Medulla oblongata (tissue), 1 donor: ENCODE results near the gene PSG5.
"Not testable (repeated sequence)": the region's sequence is repeated elsewhere in the genome, so short reads cannot be mapped to it uniquely, and the experiment has no call there.

Experiments used
- DNase-seq: peaks from one replicate; pipeline ENCODE4 v3.0.0-alpha.2; 2015; ENCODE audit errors: extremely low spot score

Gene PSG5

GRCh38 chr19:43188092-43188491, 1.8 kb upstream of the PSG5 start:
- DNase-seq, result not testable (repeated sequence)

GRCh38 chr19:43181869-43182771, 4.2 kb downstream of the PSG5 start:
- DNase-seq, result not testable (repeated sequence)

- DNase-seq, result not testable (repeated sequence)
Measured at GRCh38 chr19:43179569-43180147, 6.7 kb downstream of the PSG5 start.

GRCh38 chr19:43178577-43178976, 7.8 kb downstream of the PSG5 start:
- not testable (repeated sequence) for DNase-seq

- DNase-seq, result not testable (repeated sequence)
Measured at GRCh38 chr19:43165906-43166305, 20.4 kb downstream of the PSG5 start.

- DNase-seq, result not testable (repeated sequence)
Measured at GRCh38 chr19:43163135-43163534, 23.2 kb downstream of the PSG5 start.

GRCh38 chr19:43162261-43162660, 24.1 kb downstream of the PSG5 start:
- not testable (repeated sequence) for DNase-seq

- no peak for DNase-seq
Measured at GRCh38 chr19:43152214-43152613, 34.1 kb downstream of the PSG5 start.

GRCh38 chr19:43149788-43150187, 36.5 kb downstream of the PSG5 start:
- not testable (repeated sequence) for DNase-seq

GRCh38 chr19:43148233-43148632, 38.1 kb downstream of the PSG5 start:
- DNase-seq, result no peak

GRCh38 chr19:43141763-43142162, 44.6 kb downstream of the PSG5 start:
- not testable (repeated sequence) for DNase-seq

- DNase-seq, result no peak
Measured at GRCh38 chr19:43132696-43133095, 53.6 kb downstream of the PSG5 start.

GRCh38 chr19:43131281-43131842, 55.0 kb downstream of the PSG5 start:
- DNase-seq, result not testable (repeated sequence)

- DNase-seq, result not testable (repeated sequence)
Measured at GRCh38 chr19:43129197-43129596, 57.1 kb downstream of the PSG5 start.

GRCh38 chr19:43127336-43127735, 59.0 kb downstream of the PSG5 start:
- DNase-seq, result not testable (repeated sequence)

GRCh38 chr19:43126720-43127119, 59.6 kb downstream of the PSG5 start:
- DNase-seq, result no peak

GRCh38 chr19:43124360-43124759, 62.0 kb downstream of the PSG5 start:
- DNase-seq, result no peak

- DNase-seq, result not testable (repeated sequence)
Measured at GRCh38 chr19:43120433-43121026, 65.8 kb downstream of the PSG5 start.

GRCh38 chr19:43119526-43119925, 66.8 kb downstream of the PSG5 start:
- DNase-seq, result not testable (repeated sequence)
